Left hindlimb (tissue), 1 donor: ENCODE data around the gene PRKAG3.
A peak's percentile ranks its signal among the peaks of the same experiment; 100 is the strongest.
"Not testable (repeated sequence)": the region's sequence is repeated elsewhere in the genome, so short reads cannot be mapped to it uniquely, and the experiment has no call there.

Experiments
- DNase-seq: peaks from one replicate; pipeline ENCODE4 v3.0.0-alpha.2; 2018

PRKAG3 gene

DNA sequence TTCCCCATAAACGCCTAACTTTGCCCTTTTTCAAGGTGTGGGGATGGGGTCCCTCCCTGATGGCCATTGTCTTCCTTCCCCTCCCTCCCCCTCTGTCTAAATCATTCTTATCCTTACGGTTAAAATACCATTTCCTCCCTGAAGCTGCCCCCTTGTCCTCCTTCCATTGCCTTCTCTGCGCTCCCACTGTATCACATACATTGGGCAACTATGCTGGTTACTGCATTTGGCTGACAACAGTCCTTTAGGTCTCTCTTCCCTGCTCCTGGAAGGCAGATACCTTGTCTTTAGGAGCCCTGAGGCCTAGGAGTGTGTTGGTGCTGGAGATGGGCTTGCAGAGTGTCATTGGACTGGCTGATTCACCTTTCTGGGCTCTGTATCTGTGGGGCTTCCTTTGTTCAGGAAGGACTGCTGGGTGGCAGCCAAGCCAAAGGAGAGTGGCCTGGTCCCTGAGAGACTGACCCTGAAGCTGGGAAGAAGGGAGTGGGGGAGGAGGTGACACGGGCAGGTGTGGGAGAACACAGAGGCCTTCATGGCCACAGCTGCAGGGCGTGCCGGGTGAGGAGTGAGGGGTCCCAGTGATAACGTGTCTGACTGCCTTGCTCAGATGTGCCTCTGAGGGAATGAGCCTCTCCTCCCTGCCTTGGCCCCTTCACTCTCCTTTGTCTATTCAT lies 30.2 kb upstream of the PRKAG3 start:
- DNase-seq = no peak

DNA sequence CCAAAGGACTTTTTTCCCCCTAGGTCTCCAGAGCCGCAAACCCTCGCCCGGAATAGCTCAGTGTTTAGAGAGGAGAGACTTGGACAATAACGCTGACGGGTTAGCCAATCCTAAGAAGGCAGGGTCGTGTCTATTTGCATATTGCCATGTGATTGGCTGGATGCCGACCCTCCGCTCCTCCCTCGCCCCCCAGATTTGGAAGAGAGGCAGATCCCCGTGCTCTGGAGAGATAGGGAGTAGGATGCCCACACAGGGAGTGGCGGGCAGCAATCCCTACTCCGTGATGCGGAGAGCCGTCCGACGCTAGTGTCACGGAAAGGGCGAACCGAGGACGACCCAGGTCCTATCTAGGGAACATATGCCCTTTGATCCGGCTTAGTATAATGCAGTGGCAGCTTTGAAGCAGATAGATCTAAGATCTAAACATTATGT lies 29.4 kb upstream of the PRKAG3 start:
- peak; percentile 79 for DNase-seq

DNA sequence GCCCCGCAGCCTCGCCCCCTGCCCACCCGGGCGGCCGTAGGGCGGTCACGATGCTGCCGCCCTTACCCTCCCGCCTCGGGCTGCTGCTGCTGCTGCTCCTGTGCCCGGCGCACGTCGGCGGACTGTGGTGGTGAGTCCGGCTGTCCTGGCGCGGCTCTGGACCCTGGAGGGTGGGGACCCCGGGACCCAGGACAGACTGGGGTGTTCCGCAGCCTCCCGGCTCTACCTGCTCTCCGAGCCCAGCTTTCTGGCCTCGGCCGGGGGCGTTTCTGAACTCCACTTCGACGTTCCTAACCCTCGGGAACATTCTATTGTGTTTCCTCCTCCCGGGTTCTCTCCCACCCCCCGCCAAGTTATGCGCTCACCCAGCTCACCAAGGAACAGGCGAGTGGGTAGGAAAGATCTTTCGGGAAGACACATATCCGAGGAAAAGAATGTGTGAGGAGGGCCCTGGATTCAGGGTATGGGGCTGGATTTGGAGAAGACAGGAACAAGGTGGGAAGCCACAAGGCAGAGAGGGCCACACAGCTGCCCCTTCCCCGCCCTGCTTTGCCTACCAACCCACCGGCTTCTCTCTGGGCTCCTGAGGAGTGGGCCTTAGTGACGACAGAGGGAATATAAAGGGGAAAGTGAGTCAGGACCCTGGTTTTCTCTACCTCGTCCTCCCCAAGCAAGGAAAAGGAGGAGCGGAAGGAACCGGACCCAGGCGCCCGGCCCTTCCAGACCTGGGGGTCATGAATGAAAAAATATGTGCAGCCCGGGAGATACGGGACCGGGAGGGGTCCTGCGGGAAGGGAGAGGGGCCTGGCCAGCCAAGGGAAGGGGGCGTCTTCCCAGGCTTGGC lies 28.6 kb upstream of the PRKAG3 start:
- DNase-seq = no peak

- no peak for DNase-seq
These were observed 28.0 kb upstream of the PRKAG3 start, which contains the start of gene WNT6 for GRCh38 chr2:218859556-218859987. TSS of gene WNT6 (plus strand) at chr2:218859805. CDS start at chr2:218860038, 233 bp downstream.

DNA sequence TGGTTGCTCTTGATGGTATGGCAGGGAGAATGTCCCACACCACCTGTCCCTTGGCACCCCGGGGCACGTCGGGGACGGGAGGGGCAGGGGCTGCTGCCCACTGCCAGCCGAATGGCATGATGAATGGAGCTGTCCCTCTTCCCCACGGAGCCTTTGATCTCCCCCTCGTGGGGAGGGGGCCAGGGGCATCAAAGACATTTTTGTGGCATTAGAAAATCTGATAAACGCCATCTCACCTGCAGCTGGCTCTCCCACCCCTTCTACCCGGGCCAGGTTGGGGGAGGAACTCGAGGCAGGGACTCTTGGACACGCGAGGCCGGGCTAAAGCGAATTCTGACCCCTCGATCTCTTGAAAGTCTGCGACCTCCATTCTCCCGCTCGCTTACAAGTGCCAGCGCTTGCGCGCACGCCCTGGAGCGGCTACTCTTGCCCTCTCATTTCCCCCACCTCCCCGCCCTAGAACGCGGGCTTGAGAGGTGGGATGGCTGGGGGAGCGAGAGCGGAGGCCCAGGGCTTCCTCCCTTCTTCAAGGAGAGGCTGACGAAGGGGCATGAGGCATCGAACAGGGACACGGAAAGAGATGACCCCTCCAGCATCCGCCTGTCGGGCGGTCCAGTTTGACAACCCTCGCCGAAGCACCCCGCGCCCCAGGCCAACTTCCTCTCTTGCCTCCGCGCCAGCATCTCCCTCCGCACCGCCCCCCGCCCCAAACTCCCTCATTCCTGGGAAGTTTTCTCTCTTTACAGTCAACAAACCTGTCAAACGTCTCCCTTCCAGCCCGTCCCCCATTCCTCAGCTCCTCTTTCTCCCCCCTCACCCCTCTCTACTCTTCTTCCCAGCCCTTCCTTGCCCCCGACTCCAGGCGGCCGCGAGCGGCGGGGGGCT lies 27.3 kb upstream of the PRKAG3 start:
- DNase-seq = no peak

- DNase-seq = no peak
These were observed 26.5 kb upstream of the PRKAG3 start for GRCh38 chr2:218858138-218858445.

GRCh38 chr2:218857371-218858137 lies 26.0 kb upstream of the PRKAG3 start:
- DNase-seq = no peak

- DNase-seq = no peak
These were observed 25.3 kb upstream of the PRKAG3 start for GRCh38 chr2:218856896-218857243.

- DNase-seq = no peak
These were observed 24.7 kb upstream of the PRKAG3 start for GRCh38 chr2:218856167-218856895.

GRCh38 chr2:218855305-218856166 lies 23.9 kb upstream of the PRKAG3 start:
- no peak for DNase-seq

DNA sequence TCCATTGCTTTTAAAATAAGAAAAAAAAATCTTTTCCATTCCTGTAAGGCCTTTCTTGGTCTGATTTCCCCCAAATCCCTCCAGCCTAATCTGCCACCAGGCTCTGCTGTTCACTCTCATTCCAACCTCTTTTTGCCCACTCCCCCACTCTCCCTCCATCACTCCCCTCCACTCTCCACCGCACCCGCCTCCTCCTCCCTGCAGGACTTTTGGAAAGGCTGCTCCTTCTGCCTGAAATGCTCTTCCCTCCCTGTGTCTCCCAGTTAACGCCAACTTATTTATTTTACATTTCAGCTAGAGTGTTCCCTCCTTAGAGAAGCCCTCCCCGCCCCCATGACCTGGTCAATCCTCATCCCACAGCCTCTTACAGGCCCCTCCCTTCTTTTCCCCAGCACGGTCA lies 23.3 kb upstream of the PRKAG3 start:
- DNase-seq = no peak

DNA sequence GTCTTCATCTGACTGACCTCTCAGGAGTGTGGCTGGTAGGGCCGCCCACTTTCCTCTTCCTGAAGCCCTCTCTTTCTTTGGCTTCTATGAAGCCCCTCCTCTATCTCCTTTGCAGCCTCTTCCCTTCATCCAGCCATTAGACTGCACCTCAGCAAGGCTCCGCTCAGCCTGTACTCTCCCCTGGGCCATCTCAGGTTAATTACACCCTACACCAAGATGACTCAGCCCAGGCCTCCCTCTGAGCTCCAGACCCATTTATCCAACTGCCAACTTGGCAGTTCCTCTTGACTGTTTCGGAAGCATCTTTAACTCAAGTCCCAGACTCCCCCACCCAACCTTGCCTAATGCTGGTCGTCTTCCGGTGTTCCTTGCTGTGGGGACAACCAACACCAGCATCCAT lies 22.2 kb upstream of the PRKAG3 start:
- DNase-seq = no peak

- DNase-seq = no peak
These were observed 21.5 kb upstream of the PRKAG3 start for GRCh38 chr2:218852911-218853667.

DNA sequence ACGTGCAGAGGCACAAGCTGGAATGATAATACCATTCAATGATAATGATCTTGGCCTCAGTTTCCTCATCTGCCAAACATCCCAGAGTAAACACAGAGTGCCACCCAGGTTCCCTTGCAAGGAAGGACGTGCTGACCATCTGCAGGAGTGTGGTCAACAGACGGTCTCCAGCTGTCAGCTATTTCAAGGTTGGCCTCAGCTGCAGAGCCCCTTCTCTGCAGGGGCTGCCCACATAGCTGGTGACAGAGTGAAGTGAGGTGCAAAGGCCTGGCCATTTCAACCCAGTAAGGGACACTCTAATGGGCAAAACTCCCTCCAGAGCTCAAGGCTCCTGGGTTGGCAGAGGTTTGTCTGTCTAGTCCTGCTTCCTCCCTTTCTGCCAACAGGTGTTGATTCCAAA lies 19.7 kb upstream of the PRKAG3 start:
- DNase-seq = no peak

- DNase-seq = no peak
These were observed 19.2 kb upstream of the PRKAG3 start for GRCh38 chr2:218850796-218851195.

- DNase-seq = no peak
These were observed 18.1 kb upstream of the PRKAG3 start for GRCh38 chr2:218849721-218850120.

- DNase-seq = not testable (repeated sequence)
These were observed 15.4 kb upstream of the PRKAG3 start for GRCh38 chr2:218846963-218847362.

DNA sequence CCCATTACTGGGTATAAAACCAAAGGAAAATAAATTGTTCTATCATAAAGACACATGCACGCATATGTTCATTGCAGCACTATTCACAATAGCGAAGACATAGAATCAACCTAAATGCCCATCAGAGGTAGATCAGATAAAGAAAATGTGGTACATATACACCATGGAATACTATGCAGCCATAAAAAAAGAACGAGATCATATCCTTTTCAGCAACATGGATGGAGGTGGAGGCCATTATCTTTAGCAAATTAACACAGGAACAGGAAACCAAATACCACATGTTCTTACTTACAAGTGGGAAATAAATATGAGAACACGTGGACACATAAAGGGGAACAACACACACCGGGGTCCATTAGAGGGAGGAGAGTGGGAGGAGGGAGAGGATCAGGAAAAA lies 12.7 kb upstream of the PRKAG3 start:
- DNase-seq = not testable (repeated sequence)

GRCh38 chr2:218839888-218840287 lies 8.3 kb upstream of the PRKAG3 start:
- no peak for DNase-seq

DNA sequence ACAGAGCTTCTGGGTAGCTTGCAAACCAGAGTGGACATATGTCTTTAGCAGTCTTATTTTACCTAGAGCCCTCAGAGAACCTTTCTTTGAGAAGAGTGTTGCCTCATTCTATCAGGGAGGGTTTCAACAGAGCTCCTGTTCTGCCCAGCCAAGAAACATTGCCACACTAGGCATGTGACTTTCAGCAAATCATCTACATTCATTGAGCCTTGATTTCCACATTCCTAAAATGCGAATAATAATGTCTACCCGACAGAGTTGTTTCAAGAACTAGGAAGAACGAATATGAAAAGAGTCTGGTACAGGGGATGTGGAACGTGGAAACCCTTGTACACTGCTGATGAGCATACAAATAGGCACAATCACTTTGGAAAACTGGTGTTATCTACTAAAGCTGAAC lies 7.8 kb upstream of the PRKAG3 start:
- DNase-seq = no peak
